DMS53 (cell line): Measurements from ENCODE around the gene S100A4.
"Not testable (repeated sequence)": the region's sequence is repeated elsewhere in the genome, so short reads cannot be mapped to it uniquely, and the experiment has no call there.

Experiments
- DNase-seq: peaks from one replicate; lab custom pipeline; 2025; lab: John Stamatoyannopoulos, UW

Gene S100A4

DNA sequence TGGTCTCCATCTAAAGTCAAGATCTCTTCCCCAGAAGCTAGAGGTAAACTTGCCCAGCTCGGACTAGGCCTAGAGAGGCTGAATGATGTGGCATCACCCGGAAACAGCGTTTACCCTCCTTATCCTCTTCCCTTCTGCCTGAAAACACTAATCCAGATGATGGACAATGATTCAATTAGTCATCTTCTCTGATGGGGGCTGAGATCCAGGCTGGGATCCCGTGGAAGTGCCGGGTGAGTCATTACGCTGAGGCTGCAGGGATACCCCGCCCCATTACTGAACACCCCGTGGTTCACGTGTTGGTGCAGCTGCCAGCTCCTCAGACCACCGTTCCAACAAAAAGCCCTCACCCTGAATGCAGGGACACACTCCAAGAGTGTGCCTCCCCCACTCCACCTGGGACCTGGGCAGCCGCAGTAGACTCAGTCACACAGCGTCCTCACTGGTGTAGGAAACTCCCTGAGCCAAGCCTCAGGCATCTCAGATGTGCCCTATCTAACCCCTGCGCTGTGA is 11.9 kb downstream of the S100A4 start:
- peak; percentile 85 for DNase-seq

DNA sequence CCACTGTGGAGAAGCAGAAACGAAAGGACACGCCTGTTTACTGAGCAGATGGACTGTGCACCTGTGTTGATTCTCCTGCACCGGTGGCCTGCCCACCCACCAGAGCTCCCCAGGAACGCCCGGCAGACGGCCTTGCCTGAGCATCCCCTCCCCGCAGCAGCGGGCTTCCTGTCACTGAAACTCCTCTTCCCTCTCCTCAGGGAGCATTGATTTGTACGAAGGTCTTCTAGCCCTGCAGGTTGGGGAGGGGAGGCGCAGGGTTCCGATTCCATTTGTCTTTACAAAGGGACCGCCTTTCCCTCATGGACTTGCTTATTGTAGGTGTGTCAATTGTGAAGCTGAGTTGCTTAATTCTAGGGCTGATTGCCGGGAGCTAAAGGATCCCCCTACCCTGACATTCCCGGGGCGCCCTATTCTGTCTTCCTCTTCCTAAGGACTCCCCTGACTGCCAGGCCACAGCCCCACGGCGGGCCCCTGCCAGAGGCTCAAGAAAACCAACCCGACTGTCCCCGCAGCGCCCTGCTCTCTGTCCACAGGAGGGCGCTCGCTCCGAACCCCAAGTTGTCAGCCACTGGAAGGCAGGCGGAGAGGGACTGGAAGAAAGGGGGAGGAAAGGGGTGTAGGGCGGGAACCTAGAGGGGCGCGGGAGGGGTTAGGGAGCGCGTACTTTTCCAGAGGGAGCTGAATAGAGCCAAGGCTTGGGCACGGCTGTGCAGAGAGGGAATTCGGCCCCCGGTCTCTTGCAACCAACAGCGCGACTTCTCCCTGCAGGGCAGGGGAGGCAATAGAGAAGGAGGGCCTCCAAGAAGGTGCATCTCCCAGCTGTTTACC is 12.6 kb downstream of the S100A4 start:
- peak; percentile 93 for DNase-seq

DNA sequence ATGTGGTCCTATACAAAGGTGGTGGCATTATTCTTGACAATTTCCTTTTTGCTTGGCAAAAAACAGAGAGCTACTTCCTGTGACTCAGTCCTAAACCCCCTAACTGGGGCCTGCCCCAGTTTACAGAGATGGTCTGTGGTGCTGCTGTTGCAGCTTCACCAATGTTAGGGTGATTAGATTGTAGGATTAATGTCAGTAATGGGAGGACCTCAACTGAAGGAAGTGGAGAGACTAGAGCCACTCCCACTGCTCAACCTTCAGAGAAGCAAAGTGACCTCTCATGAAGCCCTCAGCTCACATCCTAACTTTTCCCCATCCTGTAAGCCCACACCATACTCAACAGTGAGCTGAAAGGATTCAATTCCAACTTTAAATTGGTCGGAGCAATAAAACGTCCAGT is 13.4 kb downstream of the S100A4 start:
- DNase-seq = peak; percentile 45

DNA sequence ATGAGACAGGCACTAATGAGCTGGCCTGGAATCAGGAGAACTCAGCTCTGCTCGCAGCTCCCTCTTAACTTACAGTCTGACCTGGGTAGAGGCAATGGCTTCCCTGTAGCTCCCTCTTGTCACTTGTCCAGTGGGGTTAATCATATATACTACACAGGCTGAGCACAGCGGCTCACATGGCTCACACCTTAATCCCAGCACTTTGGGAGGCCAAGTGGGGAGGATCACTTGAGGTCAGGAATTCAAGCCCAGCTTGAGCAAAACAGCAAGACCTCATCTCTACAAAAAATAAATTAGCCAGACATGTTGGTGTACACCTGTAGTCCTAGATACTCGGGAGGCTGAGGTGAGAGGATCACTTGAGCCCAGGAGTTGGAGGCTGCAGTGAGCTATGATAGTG is 14.0 kb downstream of the S100A4 start:
- no peak for DNase-seq

DNA sequence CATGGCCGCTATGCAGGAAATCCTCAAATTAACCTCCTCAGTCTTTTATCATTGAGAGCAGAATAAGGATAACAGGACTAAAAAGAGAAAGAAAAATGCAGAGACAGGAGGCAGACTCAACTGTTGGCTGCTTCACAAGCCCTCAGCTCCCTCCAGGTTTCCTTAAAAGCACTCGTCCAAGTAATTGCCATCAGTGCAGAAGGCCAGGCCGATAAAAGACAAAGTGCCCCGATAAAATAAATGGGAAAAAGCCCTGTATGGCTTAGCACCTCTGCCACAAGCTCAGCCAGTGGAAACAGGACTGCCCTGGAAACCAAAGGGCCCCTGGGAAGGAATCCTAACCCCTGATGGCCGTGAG is 17.9 kb downstream of the S100A4 start:
- no peak for DNase-seq

DNA sequence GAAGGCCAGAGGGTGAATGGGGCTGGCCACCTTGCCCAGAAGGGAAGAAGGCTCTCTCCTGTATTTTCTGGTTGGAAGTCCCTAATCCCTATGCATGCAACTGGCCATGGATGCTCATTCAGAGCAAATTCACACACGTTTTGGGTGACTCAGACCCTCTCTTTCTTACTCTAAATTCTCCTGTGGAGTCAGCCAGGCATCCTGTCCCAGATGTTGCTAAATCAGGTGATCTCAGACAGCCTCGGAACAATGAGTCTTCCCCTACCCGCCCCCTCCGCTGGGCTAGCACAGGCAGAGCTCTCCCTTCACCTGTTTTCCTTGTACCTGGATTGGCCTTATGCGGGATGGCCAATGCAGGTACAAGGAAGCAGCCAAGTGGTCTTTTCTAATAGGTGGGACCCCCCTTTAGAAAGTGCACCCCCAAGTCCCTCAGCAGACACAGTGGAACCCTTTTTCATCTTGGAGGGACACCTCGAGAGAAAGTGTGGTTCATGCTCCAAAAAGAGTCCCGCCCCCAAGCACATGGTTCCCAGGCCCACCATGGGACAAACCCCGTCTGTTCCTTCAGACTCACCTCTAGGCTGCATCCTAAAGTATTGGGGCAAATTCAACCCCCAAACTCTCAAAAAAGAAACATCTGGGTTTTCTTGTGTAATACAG is 18.5 kb downstream of the S100A4 start:
- no peak for DNase-seq

DNA sequence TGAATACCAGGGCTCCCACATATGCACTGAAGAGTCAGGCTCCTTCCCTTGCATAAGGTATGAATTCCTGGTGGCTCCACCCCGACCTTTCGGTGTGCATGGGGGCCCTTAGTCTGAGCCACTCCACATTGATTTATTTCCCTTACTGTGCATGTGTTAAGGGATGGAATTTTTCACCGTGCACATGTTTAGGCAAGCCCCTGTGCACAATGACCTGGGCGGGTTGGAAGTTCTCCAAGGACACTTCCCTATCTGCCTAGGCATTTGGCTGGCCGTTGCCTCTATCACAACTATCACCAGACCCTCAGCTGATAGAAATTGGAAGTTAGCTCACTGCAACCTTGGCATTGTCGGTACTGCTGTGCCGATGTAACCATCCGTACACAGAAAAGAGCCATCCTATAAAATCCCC is 19.5 kb downstream of the S100A4 start:
- DNase-seq = no peak

DNA sequence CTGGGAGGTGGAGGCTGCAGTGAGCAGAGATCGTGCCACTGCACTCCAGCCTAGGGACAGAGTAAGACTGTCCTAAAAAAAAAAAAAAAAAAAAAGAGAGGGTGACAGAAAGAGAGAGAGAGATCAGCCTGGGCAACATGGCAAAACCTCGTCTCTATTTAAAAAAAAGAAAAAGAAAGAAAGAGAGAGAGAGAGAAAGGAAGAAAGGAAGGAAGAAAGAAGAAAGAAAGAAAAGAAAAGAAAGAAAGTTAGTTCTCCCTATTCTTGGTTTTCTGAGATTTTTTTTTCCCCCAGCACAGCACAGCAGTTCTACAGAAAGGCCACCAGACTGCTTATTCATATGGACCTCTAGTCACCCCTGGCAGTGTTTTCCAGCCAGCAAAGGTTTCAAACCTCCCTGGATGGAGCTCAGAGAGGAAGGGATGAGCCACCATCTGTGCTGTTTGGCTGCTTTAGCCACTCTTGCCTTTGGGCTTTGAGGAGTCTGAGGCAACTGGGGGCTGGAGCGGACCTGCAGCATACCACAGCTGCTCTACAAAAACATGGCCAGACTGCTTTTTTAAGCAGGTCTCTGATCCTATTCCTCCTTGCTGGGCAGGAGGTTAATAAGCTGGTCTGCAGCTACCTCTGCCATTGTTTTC is 20.4 kb downstream of the S100A4 start:
- no peak for DNase-seq

DNA sequence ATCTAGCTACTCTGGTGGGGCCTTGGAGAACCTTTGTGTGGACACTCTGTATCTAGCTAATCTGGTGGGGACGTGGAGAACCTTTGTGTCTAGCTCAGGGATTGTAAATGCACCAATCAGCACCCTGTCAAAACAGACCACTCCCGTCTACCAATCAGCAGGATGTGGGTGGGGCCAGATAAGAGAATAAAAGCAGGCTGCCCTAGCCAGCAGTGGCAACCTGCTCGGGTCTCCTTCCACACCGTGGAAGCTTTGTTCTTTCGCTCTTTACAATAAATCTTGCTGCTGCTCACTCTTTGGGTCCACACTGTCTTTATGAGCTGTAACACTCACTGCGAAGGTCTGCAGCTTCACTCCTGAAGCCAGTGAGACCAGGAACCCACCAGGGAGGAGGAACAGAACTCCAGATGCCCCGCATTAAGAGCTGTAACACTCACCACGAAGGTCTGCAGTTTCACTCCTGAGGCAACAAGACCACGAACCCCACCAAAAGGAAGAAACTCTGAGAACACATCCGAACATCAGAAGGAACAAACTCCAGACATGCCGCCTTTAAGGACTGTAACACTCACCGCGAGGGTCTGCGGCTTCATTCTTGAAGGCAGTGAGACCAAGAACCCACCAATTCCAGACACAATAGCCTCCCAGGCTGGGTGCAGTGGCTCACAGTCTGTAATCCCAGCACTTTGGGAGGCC is 23.1 kb downstream of the S100A4 start:
- DNase-seq = not testable (repeated sequence)

DNA sequence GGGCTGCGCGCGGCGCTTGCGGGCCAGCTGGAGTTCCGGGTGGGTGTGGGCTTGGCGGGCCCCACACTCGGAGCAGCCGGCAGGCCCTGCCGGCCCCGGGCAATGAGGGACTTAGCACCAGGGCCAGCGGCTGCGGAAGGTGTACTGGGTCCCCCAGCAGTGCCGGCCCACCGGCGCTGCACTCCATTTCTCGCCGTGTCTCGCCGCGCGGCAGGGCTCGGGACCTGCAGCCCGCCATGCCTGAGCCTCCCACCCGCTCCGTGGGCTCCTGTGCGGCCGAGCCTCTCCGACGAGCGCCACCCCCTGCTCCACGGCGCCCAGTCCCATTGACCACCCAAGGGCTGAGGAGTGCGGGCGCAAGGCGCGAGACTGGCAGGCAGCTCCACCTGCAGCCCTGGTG is 23.8 kb downstream of the S100A4 start:
- DNase-seq = not testable (repeated sequence)

DNA sequence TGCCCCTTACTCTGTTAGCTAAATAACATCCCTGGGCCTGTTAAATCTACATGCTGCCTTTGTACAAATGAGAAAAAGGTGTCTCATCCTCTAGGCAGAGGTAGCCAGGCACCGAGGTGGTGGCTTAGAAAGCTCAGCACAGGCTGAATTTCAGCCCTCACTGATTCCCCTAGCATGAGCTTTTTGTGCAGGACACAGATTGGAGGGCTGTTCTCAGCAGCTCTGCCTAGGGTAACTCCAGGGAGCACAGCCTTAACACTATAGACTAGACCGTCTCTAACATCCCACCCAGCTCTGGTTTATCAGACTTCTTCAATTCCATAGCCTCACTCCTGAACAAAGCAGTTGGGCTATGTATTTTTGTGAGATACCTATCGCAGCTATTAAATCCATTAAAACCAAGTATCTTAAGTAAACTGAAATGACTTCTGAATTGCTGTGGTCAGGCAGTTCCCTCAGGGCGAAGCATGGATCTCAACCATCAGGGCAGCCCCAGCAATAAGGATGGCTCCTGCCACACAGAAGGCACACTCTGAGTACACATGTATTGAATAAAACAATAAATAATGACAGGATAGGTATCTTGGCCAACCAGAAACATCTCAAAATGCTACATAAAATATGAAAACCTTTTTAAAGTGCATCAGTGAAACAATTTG is 24.7 kb downstream of the S100A4 start:
- no peak for DNase-seq

DNA sequence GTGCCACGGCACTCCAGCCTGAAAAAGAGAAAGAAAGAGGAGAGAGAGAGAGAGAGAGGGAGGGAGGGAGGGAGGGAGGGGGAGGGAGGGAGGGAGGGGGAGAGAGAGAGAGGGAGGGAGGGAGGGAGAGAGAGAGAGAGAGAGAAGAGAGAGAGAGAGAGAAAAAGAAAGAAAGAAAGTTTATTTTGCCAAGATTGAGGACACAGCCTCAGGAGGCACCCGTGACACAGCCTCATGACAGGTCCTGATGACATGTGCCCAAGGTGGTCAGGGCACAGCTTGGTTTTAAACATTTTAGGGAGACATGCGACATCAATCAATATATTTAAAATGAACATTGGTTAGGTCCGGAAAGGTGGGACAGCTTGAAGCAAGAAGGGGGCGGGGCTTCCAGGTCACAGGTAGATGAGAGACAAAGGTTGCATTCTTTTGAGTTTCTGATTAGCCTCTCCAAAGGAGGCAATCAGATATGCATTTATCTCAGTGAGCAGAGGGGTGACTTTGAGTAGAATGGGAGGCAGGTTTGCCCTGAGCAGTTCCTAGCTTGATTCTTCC is 25.4 kb downstream of the S100A4 start:
- not testable (repeated sequence) for DNase-seq

DNA sequence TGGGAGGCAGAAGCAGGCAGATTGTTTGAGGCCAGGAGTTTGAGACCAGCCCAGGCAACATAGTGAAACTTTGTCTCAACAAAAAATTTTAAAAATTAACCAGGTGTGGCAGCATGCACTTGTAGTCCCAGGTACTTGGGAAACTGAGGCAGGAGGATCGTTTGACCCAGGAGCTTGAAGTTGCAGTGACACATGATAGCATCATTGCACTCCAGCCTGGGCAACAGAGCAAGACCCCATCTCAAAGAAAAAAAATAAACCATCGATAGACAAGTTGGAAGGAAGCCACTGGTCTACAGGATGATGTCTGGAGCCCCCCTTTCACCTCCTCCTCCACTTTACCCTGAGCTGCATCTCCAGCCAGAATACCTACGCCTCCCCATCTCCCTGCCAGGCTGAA is 26.4 kb downstream of the S100A4 start:
- DNase-seq = no peak

DNA sequence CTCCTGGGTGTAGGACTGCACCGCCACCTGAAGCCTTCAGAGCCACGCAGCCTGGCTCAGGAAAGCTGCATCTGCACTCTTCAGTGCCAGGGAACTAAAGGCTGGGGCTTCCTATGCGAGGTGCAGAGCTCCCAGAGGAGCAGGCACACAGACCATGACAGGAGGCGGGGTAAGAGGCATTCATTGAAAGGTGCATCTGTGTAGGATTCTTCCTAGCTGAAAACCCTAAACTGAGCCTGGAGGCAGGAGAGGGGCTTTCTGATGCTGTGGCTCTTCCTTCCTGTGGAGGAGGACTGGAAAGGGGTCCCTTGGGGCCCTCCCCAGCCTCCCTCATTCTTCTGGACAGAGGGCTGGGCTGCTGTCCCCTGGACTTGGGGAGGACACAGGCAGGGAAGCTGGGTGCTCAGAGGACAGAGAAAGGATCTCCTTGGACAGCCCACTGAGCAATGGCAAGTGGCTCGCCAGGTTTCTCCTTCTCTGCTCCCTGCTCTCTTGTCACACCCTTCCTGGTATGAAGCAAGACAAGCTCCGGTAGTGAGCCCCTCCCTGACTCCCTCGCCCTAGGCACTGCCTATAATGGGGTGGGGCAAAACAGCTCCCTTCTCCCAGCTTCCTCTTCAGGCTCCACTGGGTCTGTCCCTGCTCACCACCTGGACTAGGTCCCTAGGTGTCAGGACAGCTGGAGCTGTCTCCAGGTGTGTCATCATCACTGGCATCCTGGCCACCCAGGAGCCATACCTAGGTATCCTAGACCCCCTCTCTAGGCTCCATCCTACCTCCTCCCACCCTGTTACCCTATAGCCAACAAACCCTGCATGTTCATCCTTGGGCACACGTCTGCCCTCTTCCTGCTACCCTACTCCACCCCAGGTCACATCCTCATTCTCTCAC is 29.9 kb downstream of the S100A4 start:
- peak; percentile 78 for DNase-seq

DNA sequence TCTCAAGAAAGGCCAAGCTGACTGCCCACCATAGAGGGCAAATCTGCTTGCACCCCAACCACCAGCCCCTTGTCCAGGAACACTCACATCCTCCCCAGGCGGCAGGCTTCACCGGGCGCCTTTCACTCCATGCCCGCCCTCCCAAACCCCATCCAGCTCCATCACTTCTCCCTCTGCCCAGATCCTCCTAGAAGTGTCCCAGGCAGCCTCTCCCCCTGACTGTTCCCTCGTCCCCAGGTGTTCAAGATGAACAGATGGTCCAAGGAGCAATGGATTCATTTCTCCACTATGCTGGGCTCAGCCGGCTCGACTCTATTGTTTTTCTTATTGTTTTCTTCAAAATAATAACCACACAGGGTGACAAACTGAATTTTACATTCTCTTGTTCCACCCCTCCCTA is 31.9 kb downstream of the S100A4 start:
- DNase-seq = no peak

DNA sequence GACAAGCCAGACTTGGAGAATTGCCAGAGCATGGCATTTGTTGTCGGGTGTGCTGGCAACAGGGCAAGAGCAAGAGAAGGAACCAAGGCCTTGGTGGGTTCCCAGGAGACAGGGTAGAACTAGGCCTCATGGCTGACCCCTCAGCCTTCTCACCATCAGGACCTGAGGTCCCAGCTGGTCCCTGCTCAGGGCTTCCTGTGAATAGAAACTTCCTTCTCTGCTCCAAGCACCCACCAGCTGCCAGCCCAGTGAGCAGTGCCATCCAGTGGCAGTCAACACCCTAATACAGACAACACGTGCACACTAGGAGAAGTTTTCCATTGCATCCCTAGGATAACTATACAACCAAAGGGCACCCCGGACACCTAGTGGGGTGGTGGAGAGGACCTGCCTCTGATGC is 32.6 kb downstream of the S100A4 start:
- peak; percentile 41 for DNase-seq

DNA sequence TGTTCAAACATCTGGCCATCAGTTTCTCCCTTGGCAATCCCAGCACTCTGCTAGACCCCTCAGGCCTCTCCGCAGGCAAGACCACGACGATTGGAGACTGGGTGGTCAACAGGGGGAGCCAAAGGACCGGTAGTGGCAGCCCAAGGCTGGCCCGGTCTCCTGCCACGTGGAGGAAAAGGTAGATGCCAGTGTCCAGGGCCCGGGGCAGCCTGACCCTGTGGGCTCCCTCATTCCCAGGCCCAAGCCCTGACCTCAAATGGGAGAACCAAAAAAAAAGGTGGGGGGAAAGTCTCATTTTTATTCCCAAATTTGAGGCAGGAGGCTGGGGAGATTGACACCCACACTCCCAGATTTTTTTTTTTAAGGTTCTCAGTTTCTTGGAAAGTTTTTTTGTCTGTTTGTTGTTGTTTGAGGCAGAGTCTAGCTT is 34.6 kb downstream of the S100A4 start:
- DNase-seq = peak; percentile 88

DNA sequence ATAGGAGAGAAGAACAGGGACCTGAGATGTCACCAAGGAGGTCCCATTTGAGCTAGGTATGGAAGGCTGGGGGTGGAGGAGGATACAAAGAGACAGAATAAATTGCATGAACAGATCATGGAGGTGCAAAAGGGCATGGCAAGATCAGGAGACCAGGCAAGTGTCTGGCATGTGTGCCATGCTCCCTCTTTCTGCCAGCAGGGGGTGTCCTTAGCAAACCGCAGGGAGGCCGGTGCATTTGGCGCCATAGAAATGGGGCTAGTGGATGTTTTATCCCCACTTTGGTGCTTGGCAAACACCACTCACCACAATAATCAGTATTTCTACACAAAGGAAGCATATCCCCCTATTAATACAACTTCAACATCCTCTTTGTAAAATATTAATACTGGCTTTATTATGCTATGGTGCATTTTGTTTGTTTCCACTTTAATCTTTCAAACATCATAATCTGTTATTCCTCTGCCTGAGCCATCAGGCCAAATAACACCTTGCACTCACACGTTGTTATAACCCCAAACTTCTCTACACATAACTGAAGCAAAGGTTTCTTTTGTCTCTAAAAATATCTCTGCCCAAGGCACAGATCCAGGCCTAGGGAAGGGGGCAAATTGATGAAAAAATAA is 35.8 kb downstream of the S100A4 start:
- DNase-seq = peak; percentile 73

DNA sequence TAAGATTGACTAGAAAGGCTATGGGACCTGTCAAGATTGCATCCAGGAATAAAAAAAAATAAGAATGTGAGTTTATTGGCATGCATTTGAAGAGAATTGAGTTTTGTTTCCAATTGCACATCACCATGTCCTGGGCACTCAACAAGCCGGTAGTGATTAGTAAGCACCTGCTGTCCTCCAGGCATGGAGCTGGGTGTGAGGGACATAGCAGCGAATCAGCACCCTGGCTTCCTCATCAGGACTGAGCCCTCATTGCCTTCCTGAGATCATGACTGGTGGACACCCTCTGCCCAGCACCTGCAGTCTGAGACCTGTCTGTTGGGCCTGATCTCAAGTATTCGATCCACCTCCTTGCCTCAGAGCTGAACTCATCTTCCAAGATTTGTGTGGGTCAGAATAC is 36.6 kb downstream of the S100A4 start:
- no peak for DNase-seq
